EL (cell line): Measurements from ENCODE around the gene CBLB.

Source experiments
- DNase-seq: peaks from one replicate; pipeline ENCODE4 v3.0.0-alpha.2; 2016

The CBLB gene

DNA sequence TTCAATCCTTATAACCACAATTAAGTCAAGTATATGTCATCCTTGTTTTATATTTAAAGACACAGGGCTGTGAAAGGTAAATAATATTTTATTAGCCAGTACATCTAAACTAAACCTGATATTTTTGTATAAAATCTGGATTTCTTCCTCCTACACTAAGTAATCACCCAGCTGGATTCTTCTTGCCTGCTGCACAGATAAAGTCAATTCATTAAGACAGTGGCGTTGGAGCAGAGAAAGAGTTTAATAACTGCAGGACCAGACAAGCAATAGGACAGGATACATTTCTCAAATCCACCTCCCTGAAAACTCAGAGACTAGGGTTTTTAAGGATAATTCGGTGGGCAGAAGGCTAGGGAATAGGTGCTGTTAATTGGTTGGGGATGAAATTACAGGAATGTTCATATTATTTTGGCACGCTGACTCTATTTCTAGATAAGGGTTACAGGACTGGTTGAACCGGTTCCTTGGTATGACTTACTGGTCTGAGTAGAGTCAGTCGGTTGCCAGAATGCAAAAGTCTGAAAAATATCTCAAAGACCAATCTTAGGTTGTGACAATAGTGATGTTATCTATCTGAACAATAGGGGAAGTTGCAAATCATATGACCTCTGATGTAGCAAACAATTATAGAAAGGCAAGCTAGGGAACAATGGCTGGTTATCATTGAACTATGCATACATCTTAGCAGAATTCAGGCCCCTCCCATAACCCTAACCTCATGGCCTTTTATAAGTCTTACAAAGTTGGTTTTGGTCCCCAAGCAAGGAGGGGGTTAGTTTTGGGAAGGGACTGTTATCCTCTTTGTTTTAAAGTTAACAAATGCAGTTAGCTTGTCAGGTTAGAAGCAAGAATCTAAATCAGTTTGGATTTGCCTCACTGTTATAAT, 257.3 kb downstream of the CBLB start:
- no peak for DNase-seq

DNA sequence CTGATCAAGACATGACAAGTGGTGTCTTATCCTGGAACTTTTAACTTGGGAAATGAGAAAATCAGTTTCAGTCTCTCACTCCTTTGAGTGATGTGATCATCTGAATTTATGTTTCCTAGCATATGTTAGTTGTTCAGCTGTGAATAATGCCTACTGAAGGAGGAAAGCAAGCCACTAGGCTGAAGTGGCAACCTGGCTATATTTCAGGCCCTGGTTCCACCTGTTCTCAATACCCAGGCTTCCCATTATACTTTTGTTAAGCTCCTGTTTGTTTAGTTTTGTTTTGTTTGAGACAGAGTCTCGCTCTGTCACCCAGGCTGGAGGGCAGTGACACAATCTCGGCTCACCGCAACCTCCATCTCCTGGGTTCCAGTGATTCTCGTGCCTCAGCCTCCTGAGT, 258.3 kb downstream of the CBLB start:
- DNase-seq, result no peak

DNA sequence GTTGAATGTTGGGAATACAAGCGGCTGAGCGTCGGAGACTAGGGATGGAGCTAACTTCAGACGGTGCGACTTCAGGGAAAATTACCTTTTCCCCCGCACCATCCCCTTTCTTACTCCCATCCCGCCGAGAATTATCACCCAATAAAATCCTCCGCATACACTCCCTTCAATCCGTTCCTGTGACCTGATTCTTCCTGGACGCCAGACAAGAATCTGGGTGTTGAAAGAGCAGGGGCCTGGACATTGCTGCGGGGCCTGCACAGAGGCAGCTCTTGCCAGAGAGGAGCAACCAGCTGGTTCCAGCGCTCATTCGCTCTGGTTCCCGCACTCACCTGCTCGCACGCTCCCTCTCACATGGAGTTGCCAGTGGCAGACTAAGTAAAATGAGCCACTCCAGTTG, 260.2 kb downstream of the CBLB start:
- DNase-seq, result no peak

DNA sequence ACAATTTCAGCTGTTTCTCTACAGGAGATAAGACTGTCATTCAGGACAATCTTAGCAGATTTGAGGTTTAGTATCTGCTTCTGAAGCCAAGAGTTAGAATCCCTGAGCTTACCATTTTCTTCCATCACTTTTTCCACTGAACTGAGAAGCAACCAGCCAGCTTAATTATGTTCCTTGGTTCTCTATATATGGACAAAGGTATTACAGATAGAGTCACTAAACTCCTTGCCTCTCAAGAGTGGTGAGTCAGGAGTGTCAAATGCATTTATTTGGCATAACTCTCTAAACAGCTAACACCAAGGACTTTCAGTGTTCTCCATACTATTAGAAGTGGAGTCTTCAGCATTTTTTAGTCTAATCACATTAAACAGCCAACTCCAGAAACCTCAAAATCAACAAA, 262.8 kb downstream of the CBLB start:
- peak; percentile 46 for DNase-seq
